Stimulated activated CD4-positive, alpha-beta T cell treated with anti-CD3 and anti-CD28 coated beads, Interleukin-2, amount 100 ng/mL, for 48 hours (primary cell): Measurements from ENCODE around the gene SPDYE6.
"Not testable (repeated sequence)": the region's sequence is repeated elsewhere in the genome, so short reads cannot be mapped to it uniquely, and the experiment has no call there.

Experiments
- DNase-seq, 2 donors: peaks; one replicate each; pipeline ENCODE4 v3.0.0-alpha.2; 2020

The SPDYE6 gene

GRCh38 chr7:102313997-102314780, 42.1 kb downstream of the SPDYE6 start:
- DNase-seq = no peak

- DNase-seq = no peak
Measured at GRCh38 chr7:102312317-102312716, 43.9 kb downstream of the SPDYE6 start.

- no peak for DNase-seq
Measured at GRCh38 chr7:102310414-102310815, 45.8 kb downstream of the SPDYE6 start.

GRCh38 chr7:102306916-102307677, 49.1 kb downstream of the SPDYE6 start:
- peak in 1 of 2 donors; percentile 10 for DNase-seq

- no peak for DNase-seq
Measured at GRCh38 chr7:102305414-102306268, 50.6 kb downstream of the SPDYE6 start.

- DNase-seq = no peak
Measured at GRCh38 chr7:102304668-102305067, 51.6 kb downstream of the SPDYE6 start.

GRCh38 chr7:102303669-102304422, 52.4 kb downstream of the SPDYE6 start:
- DNase-seq = no peak

GRCh38 chr7:102302025-102302424, 54.2 kb downstream of the SPDYE6 start:
- no peak for DNase-seq

- not testable (repeated sequence) for DNase-seq
Measured at GRCh38 chr7:102301367-102301766, 54.9 kb downstream of the SPDYE6 start.

- no peak for DNase-seq
Measured at GRCh38 chr7:102300643-102301221, 55.5 kb downstream of the SPDYE6 start.

GRCh38 chr7:102297487-102298218, 58.6 kb downstream of the SPDYE6 start:
- no peak for DNase-seq

GRCh38 chr7:102296514-102296913, 59.7 kb downstream of the SPDYE6 start:
- DNase-seq = no peak

- no peak for DNase-seq
Measured at GRCh38 chr7:102296179-102296438, 60.1 kb downstream of the SPDYE6 start.
